Esophagus squamous epithelium (tissue), 4 donors: Measurements from ENCODE around the gene CLIC6.

ENCODE experiments used
- POLR2A ChIP-seq, 4 donors: fragments of 450-650 bp; IDR thresholded peaks; one replicate each; pipeline ENCODE4 v1.6.1; 2017; ENCODE audit warnings: antibody characterized with exemption in 4 of 4, mild to moderate bottlenecking in 4 of 4, moderate library complexity in 3 of 4
- TF ChIP-seq, protein P1 (sequence below), 6 experiments: fragments of 450-650 bp in 4 of 6; fragments of 200-600 bp in 2 of 6; sonication (generic) in 2 of 6; IDR thresholded peaks; one replicate each; pipeline ENCODE4 v1.5.1; 2016 to 2019; ENCODE audit warnings: antibody characterized with exemption in 6 of 6, mild to moderate bottlenecking in 4 of 6, moderate library complexity in 4 of 6

GRCh38 chr21:34619841-34620665 lies 48.7 kb upstream of the CLIC6 start:
- TF ChIP-seq, protein P1, sequence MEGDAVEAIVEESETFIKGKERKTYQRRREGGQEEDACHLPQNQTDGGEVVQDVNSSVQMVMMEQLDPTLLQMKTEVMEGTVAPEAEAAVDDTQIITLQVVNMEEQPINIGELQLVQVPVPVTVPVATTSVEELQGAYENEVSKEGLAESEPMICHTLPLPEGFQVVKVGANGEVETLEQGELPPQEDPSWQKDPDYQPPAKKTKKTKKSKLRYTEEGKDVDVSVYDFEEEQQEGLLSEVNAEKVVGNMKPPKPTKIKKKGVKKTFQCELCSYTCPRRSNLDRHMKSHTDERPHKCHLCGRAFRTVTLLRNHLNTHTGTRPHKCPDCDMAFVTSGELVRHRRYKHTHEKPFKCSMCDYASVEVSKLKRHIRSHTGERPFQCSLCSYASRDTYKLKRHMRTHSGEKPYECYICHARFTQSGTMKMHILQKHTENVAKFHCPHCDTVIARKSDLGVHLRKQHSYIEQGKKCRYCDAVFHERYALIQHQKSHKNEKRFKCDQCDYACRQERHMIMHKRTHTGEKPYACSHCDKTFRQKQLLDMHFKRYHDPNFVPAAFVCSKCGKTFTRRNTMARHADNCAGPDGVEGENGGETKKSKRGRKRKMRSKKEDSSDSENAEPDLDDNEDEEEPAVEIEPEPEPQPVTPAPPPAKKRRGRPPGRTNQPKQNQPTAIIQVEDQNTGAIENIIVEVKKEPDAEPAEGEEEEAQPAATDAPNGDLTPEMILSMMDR (IDR thresholded peaks at IDR 0.05), result no peak
- no peak for TF ChIP-seq POLR2A (IDR thresholded peaks at IDR 0.05)
